Liver (tissue), 9 donors: ENCODE measurements around the gene TMEM127. TPM values are rescaled to one million over a fixed set of nuclear protein-coding genes. Genes with fewer than 3 reads are reported as not detected.

ENCODE experiments used
- DNase-seq: peaks from one replicate; pipeline ENCODE4 v3.0.0-alpha.2; 2017; ENCODE audit warnings: low spot score
- H3K27ac ChIP-seq, 2 donors: one replicate each; pipeline ENCODE4 v1.7.0; 2013; ENCODE audit warnings: inconsistent platforms in 2 of 2, low read length in 2 of 2, control low read depth in 1 of 2, low read depth in 1 of 2, mild to moderate bottlenecking in 1 of 2
- H3K27me3 ChIP-seq, 4 donors: one replicate each; pipeline versions ENCODE4 v1.6.1 to v1.7.0; 2013; ENCODE audit warnings: low read length in 3 of 4, inconsistent platforms in 1 of 4, mild to moderate bottlenecking in 1 of 4, moderate library complexity in 1 of 4; ENCODE audit not compliant: control insufficient read depth in 4 of 4, insufficient read depth in 4 of 4
- H3K36me3 ChIP-seq, 4 donors: one replicate each; pipeline versions ENCODE4 v1.6.1 to v1.7.0; 2013; ENCODE audit warnings: low read length in 3 of 4, mild to moderate bottlenecking in 3 of 4, low read depth in 1 of 4, moderate library complexity in 1 of 4; ENCODE audit not compliant: control insufficient read depth in 4 of 4, insufficient read depth in 3 of 4
- H3K4me1 ChIP-seq, 4 donors: one replicate each; pipeline versions ENCODE4 v1.6.1 to v1.7.0; 2013; ENCODE audit warnings: low read length in 3 of 4, mild to moderate bottlenecking in 3 of 4, moderate library complexity in 1 of 4; ENCODE audit not compliant: control insufficient read depth in 4 of 4, insufficient read depth in 4 of 4
- H3K4me3 ChIP-seq, 3 donors: one replicate each; pipeline versions ENCODE4 v1.6.1 to v1.7.0; 2013; ENCODE audit warnings: low read length in 3 of 3, control low read depth in 1 of 3, low read depth in 1 of 3, mild to moderate bottlenecking in 1 of 3
- H3K9ac ChIP-seq, 2 donors: one replicate each; pipeline ENCODE4 v1.7.0; 2013; ENCODE audit warnings: low read length in 2 of 2, mild to moderate bottlenecking in 2 of 2, moderate library complexity in 2 of 2, control low read depth in 1 of 2, low read depth in 1 of 2
- H3K9me3 ChIP-seq, 4 donors: one replicate each; pipeline versions ENCODE4 v1.6.1 to v1.7.0; 2013; ENCODE audit warnings: low read length in 3 of 4; ENCODE audit not compliant: control insufficient read depth in 4 of 4
- EGR1 ChIP-seq, 2 donors: IDR thresholded peaks; 2 replicates each; pipeline ENCODE4 v1.6.1; 2016 to 2018; ENCODE audit warnings: antibody characterized with exemption in 2 of 2, low read depth in 2 of 2
- FOXA1 ChIP-seq: IDR thresholded peaks from 2 replicates; pipeline ENCODE4 v1.6.1; 2016; ENCODE audit warnings: antibody characterized with exemption
- GABPA ChIP-seq, 2 donors: IDR thresholded peaks in 1 of 2; conservative IDR thresholded peaks in 1 of 2; 2 replicates each; pipeline ENCODE4 v1.6.1; 2016; ENCODE audit warnings: antibody characterized with exemption in 2 of 2, mild to moderate bottlenecking in 1 of 2, moderate library complexity in 1 of 2
- HNF4G ChIP-seq: IDR thresholded peaks from 2 replicates; pipeline ENCODE4 v1.6.1; 2016; ENCODE audit warnings: antibody characterized with exemption
- JUND ChIP-seq, 2 donors: IDR thresholded peaks; 2 replicates each; pipeline ENCODE4 v1.6.1; 2016; ENCODE audit warnings: antibody characterized with exemption in 2 of 2
- NR2F2 ChIP-seq: IDR thresholded peaks from 2 replicates; pipeline ENCODE4 v1.6.1; 2016; ENCODE audit warnings: antibody characterized with exemption
- RAD21 ChIP-seq, 2 donors: IDR thresholded peaks; 2 replicates each; pipeline ENCODE4 v1.6.1; 2016; ENCODE audit warnings: antibody characterized with exemption in 2 of 2, mild to moderate bottlenecking in 2 of 2
- SP1 ChIP-seq: IDR thresholded peaks from 2 replicates; pipeline ENCODE4 v1.6.1; 2018; ENCODE audit warnings: antibody characterized with exemption, mild to moderate bottlenecking
- TAF1 ChIP-seq: conservative IDR thresholded peaks from 2 replicates; pipeline ENCODE4 v1.6.1; 2016; ENCODE audit warnings: antibody characterized with exemption, mild to moderate bottlenecking
- YY1 ChIP-seq: IDR thresholded peaks from 2 replicates; pipeline ENCODE4 v1.6.1; 2016; ENCODE audit warnings: antibody characterized with exemption, mild to moderate bottlenecking
- WGBS: extraction: QIAGEN DNeasy Blood & Tissue Kit; methylation state at CpG from one replicate; pipeline ENCODE4 v1.1.7; 2013; 5-methylcytosine and 5-hydroxymethylcytosine counted together
- polyA plus RNA-seq, 2 donors: library from polyadenylated mRNA; stranded (reverse) in 1 of 2; unstranded in 1 of 2; fragments of 200-250 nt in 1 of 2; fragments of >200 nt in 1 of 2; fragmentation: Nextera tagmentation in 1 of 2; extraction: Ambion mirVana in 1 of 2; gene quantifications; one replicate each; pipeline versions ENCODE4 v1.2.1 to v1.2.3, GENCODE V29; 2013 to 2015
- total RNA-seq, 2 donors: library from RNA; depleted of rRNA; stranded (reverse); fragments of >200 nt; gene quantifications; one replicate each; pipeline ENCODE4 v1.2.3, GENCODE V29; 2014
- TF ChIP-seq, protein P1 (sequence below): fragments of 150-350 bp; IDR thresholded peaks from 2 replicates; pipeline ENCODE4 v1.5.1; 2017; ENCODE audit warnings: improper control_type of control experiment, low read depth, low read length; ENCODE audit not compliant: missing input control
- TF ChIP-seq, protein P2 (sequence below): IDR thresholded peaks from 2 replicates; pipeline ENCODE4 v1.6.1; 2016; ENCODE audit warnings: antibody characterized with exemption
- TF ChIP-seq, protein P3 (sequence below): IDR thresholded peaks from 2 replicates; pipeline ENCODE4 v1.6.1; 2016; ENCODE audit warnings: antibody characterized with exemption, mild to moderate bottlenecking
- donor health status: healthy.
- donor health status: healthy.
- donor health status: healthy.
- donor health status: healthy.
- donor health status: healthy.

The TMEM127 gene
- total and polyA plus RNA-seq, 4 donors, result 11.2 to 27.5 (median 18.4) TPM

DNA sequence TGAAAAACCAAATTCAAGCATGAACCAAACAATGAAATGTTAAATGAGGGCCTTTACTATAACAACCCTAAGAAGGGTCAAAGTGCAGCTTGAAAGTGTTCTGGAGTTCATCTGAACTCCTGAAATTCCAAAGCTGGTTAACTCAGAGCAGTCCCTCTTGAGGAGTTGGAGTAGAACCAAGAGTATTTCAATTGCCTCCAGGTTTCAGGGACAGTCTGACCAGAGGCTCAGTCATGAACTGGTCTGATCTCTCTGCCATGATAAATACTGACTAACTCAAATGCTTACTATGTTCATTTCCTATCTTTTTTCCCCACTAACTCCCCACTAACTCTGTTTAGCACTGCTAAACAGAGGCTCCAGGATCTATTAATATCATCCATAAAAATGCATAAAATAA is 59.9 kb downstream of the TMEM127 start (continued):
- TF ChIP-seq, protein P1, sequence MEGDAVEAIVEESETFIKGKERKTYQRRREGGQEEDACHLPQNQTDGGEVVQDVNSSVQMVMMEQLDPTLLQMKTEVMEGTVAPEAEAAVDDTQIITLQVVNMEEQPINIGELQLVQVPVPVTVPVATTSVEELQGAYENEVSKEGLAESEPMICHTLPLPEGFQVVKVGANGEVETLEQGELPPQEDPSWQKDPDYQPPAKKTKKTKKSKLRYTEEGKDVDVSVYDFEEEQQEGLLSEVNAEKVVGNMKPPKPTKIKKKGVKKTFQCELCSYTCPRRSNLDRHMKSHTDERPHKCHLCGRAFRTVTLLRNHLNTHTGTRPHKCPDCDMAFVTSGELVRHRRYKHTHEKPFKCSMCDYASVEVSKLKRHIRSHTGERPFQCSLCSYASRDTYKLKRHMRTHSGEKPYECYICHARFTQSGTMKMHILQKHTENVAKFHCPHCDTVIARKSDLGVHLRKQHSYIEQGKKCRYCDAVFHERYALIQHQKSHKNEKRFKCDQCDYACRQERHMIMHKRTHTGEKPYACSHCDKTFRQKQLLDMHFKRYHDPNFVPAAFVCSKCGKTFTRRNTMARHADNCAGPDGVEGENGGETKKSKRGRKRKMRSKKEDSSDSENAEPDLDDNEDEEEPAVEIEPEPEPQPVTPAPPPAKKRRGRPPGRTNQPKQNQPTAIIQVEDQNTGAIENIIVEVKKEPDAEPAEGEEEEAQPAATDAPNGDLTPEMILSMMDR, result no peak
- TF ChIP-seq, protein P2, sequence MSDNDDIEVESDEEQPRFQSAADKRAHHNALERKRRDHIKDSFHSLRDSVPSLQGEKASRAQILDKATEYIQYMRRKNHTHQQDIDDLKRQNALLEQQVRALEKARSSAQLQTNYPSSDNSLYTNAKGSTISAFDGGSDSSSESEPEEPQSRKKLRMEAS, result no peak

DNA sequence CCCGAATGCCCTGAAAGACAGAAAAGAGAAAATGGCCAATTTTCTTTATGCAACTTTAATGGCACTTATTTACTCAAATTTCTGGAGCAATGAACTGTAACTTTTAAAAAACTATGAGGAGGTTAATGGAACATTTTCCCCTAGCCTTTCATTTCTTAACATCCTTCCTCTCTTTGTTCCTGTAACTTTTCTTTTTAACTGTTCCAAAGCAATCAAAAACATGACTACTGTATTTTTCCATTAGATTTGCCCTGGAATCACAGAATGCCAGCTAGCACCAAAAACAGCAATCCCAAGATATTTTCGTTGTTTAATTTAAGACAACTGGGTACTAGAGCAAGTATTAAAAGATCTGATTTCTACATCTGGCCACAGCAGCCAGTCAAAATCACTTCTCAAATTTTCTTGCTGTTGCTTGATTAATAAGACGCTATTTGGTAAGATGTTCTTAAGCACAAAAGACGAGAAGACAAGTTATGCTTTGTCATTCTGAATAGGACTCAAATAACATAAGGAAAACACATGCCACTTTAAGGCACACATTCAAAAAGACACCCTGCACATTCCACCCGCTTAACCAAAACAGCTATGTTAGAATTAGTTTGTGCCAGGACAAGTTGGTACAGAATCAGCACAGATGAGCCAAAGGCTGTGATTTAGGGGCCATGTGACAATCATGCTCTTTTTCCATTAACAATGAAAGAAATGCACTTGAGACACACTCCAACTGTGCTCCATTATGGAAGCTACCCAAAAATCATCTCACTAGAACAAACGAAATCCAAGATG is 60.8 kb downstream of the TMEM127 start:
- WGBS, result 38% methylated on average over 6 of the region's 6 CpGs
- H3K9ac ChIP-seq, result no peak overlapping the region

DNA sequence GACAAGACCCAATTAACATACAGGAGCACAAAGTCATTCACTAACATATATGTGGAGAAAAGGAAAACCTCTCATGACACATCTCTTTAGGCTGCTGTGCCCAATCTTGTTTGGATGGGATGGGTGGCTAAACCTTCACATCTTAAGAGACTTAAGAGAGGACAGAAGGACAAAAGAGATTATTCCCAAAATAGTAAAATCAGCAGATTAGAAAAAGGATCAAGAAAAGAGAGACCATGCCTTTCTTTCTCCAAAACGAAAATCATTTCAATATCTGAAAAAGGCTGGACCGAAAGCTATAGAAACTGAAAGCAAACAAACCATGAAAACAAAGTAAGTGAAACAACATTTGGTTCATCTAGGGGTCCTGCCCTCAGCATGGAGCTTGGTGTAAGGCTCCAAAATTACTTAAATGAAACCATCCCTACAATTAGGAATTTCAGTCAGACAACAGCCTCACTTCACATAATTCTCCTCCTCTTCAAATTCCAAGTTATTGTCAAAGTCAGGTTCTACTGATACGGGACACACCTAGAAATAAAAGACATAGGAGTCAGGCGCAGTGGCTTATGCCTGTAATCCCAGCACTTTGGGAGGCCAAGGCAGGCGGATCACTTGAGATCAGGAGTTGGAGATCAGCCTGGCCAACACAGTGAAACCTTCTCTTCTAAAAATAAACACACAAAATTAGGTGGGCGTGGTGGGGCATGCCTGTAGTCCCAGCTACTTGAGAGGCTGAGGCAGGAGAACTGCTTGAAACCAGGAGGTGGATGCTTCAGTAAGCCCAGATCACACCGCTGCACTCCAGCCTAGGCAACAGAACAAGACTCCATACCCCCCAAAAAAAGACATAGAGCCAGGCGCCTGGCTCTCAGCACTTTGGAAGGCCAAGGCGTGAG is 62.4 kb downstream of the TMEM127 start:
- Histone ChIP-seq H3K27me3 (no peaks in the 10 kb centered on the region), H3K27ac (peak overlapping the region; percentile 15 to 58), H3K4me1 (peaks cover 18 to 78% (median 72%) of the 10 kb centered on the region in 4 donors), H3K4me3 (no peak overlapping the region), H3K36me3 (no peaks in the 10 kb centered on the region), H3K9ac (no peak overlapping the region), H3K9me3 (no peaks in the 10 kb centered on the region)
- no peak for DNase-seq
- 72% methylated on average over 9 of the region's 9 CpGs for WGBS
- no peak for TF ChIP-seq JUND (IDR thresholded peaks at IDR 0.05)
- TF ChIP-seq NR2F2, result no peak
- no peak for TF ChIP-seq GABPA (IDR thresholded peaks at IDR 0.05 in 1 of 2, conservative IDR thresholded peaks at IDR 0.05 in 1 of 2)
- no peak for TF ChIP-seq HNF4G
- TF ChIP-seq, protein P3, sequence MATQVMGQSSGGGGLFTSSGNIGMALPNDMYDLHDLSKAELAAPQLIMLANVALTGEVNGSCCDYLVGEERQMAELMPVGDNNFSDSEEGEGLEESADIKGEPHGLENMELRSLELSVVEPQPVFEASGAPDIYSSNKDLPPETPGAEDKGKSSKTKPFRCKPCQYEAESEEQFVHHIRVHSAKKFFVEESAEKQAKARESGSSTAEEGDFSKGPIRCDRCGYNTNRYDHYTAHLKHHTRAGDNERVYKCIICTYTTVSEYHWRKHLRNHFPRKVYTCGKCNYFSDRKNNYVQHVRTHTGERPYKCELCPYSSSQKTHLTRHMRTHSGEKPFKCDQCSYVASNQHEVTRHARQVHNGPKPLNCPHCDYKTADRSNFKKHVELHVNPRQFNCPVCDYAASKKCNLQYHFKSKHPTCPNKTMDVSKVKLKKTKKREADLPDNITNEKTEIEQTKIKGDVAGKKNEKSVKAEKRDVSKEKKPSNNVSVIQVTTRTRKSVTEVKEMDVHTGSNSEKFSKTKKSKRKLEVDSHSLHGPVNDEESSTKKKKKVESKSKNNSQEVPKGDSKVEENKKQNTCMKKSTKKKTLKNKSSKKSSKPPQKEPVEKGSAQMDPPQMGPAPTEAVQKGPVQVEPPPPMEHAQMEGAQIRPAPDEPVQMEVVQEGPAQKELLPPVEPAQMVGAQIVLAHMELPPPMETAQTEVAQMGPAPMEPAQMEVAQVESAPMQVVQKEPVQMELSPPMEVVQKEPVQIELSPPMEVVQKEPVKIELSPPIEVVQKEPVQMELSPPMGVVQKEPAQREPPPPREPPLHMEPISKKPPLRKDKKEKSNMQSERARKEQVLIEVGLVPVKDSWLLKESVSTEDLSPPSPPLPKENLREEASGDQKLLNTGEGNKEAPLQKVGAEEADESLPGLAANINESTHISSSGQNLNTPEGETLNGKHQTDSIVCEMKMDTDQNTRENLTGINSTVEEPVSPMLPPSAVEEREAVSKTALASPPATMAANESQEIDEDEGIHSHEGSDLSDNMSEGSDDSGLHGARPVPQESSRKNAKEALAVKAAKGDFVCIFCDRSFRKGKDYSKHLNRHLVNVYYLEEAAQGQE, result no peak
- TF ChIP-seq FOXA1, result no peak
- no peak for TF ChIP-seq YY1
- no peak for TF ChIP-seq TAF1
- TF ChIP-seq SP1, result no peak

More for the DNA sequence above, 60.8 kb downstream of the TMEM127 start:
- H3K27ac ChIP-seq, result peak overlapping the region in 1 of 2 donors; percentile 27
- no peak for DNase-seq
- no peaks in the 10 kb centered on the region for H3K9me3 ChIP-seq
- no peaks in the 10 kb centered on the region for H3K27me3 ChIP-seq
- peaks cover 25 to 72% (median 65%) of the 10 kb centered on the region in 4 donors for H3K4me1 ChIP-seq
- peak overlapping the region in 2 of 3 donors; percentile 14 to 25 for H3K4me3 ChIP-seq
- TF ChIP-seq, protein P1, result no peak
- TF ChIP-seq SP1 (no peak), JUND (IDR thresholded peaks at IDR 0.05) (no peak), RAD21 (IDR thresholded peaks at IDR 0.05) (no peak), EGR1 (IDR thresholded peaks at IDR 0.05; ENCODE audit: low read depth in 2 of 2) (no peak), GABPA (IDR thresholded peaks at IDR 0.05 in 1 of 2, conservative IDR thresholded peaks at IDR 0.05 in 1 of 2) (no peak), TAF1 (no peak)
- H3K36me3 ChIP-seq, result no peaks in the 10 kb centered on the region
